BLaER1 treated with 17β-estradiol and CSF1 and Interleukin-3, amounts not matched to agents 10 nM and 100 nM (cell line): ENCODE measurements around the gene SEPHS2.

Source experiments
- H3K27ac ChIP-seq, 11 experiments: shearing (Covaris generic); formaldehyde crosslinking; 2 replicates each; pipeline ENCODE4 v1.8.1; 2022
- H3K27me3 ChIP-seq, 11 experiments: shearing (Covaris generic); formaldehyde crosslinking; 2 replicates each; pipeline ENCODE4 v1.8.1; 2022
- H3K36me3 ChIP-seq, 11 experiments: shearing (Covaris generic); formaldehyde crosslinking; 2 replicates each; pipeline ENCODE4 v1.8.1; 2022
- H3K4me1 ChIP-seq, 10 experiments: shearing (Covaris generic); formaldehyde crosslinking; 2 replicates each; pipeline ENCODE4 v1.8.1; 2022
- H3K4me2 ChIP-seq, 11 experiments: shearing (Covaris generic); formaldehyde crosslinking; 2 replicates each; pipeline ENCODE4 v1.8.1; 2022
- H3K4me3 ChIP-seq, 10 experiments: shearing (Covaris generic); formaldehyde crosslinking; 2 replicates each; pipeline ENCODE4 v1.8.1; 2022
- H3K9ac ChIP-seq, 11 experiments: shearing (Covaris generic); formaldehyde crosslinking; 2 replicates each; pipeline ENCODE4 v1.8.1; 2022
- H3K9me3 ChIP-seq, 11 experiments: shearing (Covaris generic); formaldehyde crosslinking; replicated peaks in 1 of 11; 2 replicates each; pipeline ENCODE4 v1.8.1; 2022
- H4K20me1 ChIP-seq, 11 experiments: shearing (Covaris generic); formaldehyde crosslinking; 2 replicates each; pipeline ENCODE4 v1.8.1; 2022
- Cebpa-rat ChIP-seq, 11 experiments: shearing (Covaris generic); IDR thresholded peaks; 2 replicates each; pipeline ENCODE4 v1.8.1; 2022

SEPHS2 gene

GRCh38 chr16:30395155-30395991, 50.3 kb downstream of the SEPHS2 start, which contains the start of gene ZNF48:
Gene ZNF48, plus strand, starts transcription at chr16:30395420. Its CDS starts 375 bp downstream, at chr16:30395795.
- H3K36me3 ChIP-seq, result peaks cover 13 to 27% (median 18%) of the 10 kb centered on the region in 11 experiments
- H3K9ac ChIP-seq, result peak within 1 kb of the TSS; percentile 80 to 93 (median 88)
- peak within 1 kb of the TSS; percentile 81 to 99 (median 95) for H3K4me2 ChIP-seq
- no peaks in the 10 kb centered on the region for H3K27me3 ChIP-seq
- no peak for TF ChIP-seq Cebpa-rat (IDR thresholded peaks at IDR 0.05)
- H4K20me1 ChIP-seq, result peaks cover 0 to 21% (median 0%) of the 10 kb centered on the region in 11 experiments; a peak in 3 of 22 replicates
- peak within 1 kb of the TSS; percentile 83 to 99 (median 95) for H3K4me3 ChIP-seq
- peak within 1 kb of the TSS; percentile 41 to 90 (median 86); a peak in 21 of 22 replicates for H3K27ac ChIP-seq
- H3K9me3 ChIP-seq, result no peaks in the 10 kb centered on the region
- H3K4me1 ChIP-seq, result peaks cover 34 to 62% (median 53%) of the 10 kb centered on the region in 10 experiments

DNA sequence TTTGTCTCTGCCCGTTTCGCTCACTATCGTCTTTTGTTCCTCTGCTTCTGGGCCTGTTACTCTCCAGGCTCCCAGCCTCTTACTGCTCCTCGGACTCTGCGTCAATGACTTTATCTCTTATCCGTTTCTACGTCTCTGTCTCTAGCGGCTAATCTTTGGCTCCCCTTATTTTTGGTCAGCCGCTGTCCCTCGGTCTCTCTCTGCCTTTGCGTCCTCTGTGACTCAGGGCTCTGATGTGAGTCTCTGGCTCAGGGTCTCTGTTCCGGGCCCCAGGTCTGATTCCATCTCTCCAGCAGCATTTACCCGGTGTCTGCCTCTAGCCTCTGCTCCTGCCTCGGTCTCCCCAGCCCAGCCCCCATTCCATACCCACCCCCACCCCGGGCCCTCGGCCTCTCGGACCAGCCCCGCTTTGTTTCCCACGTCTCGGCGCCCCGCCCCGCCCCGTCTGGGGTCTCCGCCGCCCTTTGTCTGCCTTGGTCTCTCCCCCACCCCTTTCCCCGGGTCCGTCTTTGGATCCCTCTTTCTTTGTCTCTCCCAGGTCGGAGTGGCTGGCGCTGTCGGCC, 51.0 kb downstream of the SEPHS2 start:
- peaks cover 0 to 21% (median 0%) of the 10 kb centered on the region in 11 experiments; a peak in 3 of 22 replicates for H4K20me1 ChIP-seq
- H3K36me3 ChIP-seq, result peaks cover 13 to 27% (median 18%) of the 10 kb centered on the region in 11 experiments
- peak overlapping the region; percentile 80 to 93 (median 88) for H3K9ac ChIP-seq
- H3K9me3 ChIP-seq, result no peaks in the 10 kb centered on the region
- peak overlapping the region; percentile 41 to 90 (median 86); a peak in 21 of 22 replicates for H3K27ac ChIP-seq
- no peak for TF ChIP-seq Cebpa-rat (IDR thresholded peaks at IDR 0.05)
- no peaks in the 10 kb centered on the region for H3K27me3 ChIP-seq
- peak overlapping the region; percentile 83 to 99 (median 95) for H3K4me3 ChIP-seq
- peaks cover 30 to 59% (median 49%) of the 10 kb centered on the region in 10 experiments for H3K4me1 ChIP-seq
- peak overlapping the region; percentile 81 to 99 (median 95) for H3K4me2 ChIP-seq
